Activated naive CD4-positive, alpha-beta T cell treated with anti-CD3 and anti-CD28 coated beads, Interleukin-2, amount 50 U/mL, for 24 hours (primary cell): Measurements from ENCODE around the gene RPL39.
"Not testable (repeated sequence)": the region's sequence is repeated elsewhere in the genome, so short reads cannot be mapped to it uniquely, and the experiment has no call there.

Source experiments
- H3K27ac Mint-ChIP-seq: one replicate; pipeline ENCODE4 v1.8.0; 2021; ENCODE audit warnings: mild to moderate bottlenecking, mixed read lengths
- H3K27me3 Mint-ChIP-seq: one replicate; pipeline ENCODE4 v1.8.0; 2021; ENCODE audit warnings: mixed read lengths
- H3K36me3 Mint-ChIP-seq: one replicate; pipeline ENCODE4 v1.8.0; 2021; ENCODE audit warnings: mixed read lengths
- H3K4me1 Mint-ChIP-seq: one replicate; pipeline ENCODE4 v1.8.0; 2021; ENCODE audit warnings: mixed read lengths
- H3K4me3 Mint-ChIP-seq: one replicate; pipeline ENCODE4 v1.8.0; 2021; ENCODE audit warnings: mild to moderate bottlenecking, mixed read lengths
- H3K9me3 Mint-ChIP-seq: one replicate; pipeline ENCODE4 v1.8.0; 2021; ENCODE audit warnings: mixed read lengths

RPL39 gene

DNA sequence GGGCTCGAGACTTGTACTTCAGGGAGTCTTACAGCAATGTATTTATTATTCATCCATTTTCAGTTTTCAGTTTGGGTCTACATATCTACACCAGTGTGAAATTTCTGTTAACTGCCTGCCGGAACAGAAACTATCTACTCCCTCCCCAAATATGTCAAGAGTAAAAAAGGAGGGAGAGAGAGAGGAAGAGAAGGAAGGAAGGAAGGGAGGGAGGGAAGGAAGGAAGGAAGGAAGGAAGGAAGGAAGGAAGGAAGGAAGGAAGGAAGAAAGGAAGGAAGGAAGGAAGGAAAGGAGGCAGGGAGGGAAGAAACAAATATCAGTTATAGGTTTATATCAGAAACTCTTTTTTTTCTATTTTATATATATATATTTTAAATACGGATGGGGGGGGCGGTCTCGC, 12.6 kb downstream of the RPL39 start:
- H3K27ac Mint-ChIP-seq = no peak overlapping the region
- H3K27me3 Mint-ChIP-seq = no peaks in the 10 kb centered on the region
- peaks cover 4% of the 10 kb centered on the region for H3K4me1 Mint-ChIP-seq
- H3K4me3 Mint-ChIP-seq = no peak overlapping the region
- H3K36me3 Mint-ChIP-seq = no peaks in the 10 kb centered on the region
- no peaks in the 10 kb centered on the region for H3K9me3 Mint-ChIP-seq

DNA sequence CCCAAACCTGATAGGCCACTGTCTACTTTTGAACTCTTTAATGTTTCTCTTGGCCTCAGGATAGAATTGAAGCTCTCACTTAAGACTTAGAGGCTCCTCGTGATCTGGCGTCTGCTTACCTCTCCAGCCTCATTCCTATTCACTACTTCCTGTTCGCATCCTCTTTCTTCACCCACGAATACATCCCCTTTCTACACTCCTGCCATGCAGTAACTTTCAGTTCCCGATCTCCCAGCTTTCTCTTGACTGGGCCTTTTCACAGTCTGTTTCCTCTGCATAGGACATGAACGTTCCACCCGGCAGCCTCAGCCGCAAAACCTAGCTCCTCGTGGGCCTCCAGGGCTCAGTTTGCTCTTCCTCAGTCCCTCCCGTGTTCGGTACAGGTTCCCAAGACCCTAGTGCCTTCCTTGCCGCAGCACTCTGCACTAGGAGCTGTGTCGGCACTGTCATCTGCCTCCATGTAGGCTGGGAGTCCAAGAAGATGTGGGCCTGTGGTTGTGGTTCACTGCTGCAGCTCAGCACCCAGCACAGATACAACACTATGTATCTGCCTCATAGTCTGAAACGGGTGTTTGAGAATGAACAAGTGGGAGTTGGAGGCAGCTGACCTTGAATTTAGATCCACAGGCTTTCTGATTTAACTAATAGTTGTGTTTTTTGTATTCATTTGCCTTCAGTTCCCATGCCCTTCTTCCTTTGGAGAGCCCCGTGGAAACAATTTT, 15.8 kb downstream of the RPL39 start:
- Mint-ChIP-seq H3K4me3 (no peak overlapping the region), H3K36me3 (peaks cover 2% of the 10 kb centered on the region), H3K27me3 (no peaks in the 10 kb centered on the region), H3K27ac (no peak overlapping the region), H3K4me1 (peaks cover 4% of the 10 kb centered on the region), H3K9me3 (no peaks in the 10 kb centered on the region)

DNA sequence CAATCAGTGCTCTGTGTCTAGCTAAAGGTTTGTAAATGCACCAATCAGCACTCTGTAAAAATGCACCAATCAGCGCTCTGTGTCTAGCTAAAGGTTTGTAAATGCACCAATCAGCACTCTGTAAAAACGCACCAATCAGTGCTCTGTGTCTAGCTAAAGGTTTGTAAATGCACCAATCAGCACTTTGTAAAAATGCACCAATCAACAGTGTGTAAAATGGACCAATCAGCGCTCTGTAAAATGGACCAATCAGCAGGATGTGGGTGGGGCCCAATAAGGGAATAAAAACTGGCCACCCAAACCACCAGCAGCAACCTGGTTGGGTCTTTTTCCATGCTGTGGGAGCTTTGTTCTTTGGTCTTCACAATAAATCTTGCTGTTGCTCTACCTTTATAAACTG, 22.0 kb downstream of the RPL39 start:
- H3K36me3 Mint-ChIP-seq, H3K27ac Mint-ChIP-seq, H3K4me3 Mint-ChIP-seq, H3K27me3 Mint-ChIP-seq, H3K4me1 Mint-ChIP-seq, H3K9me3 Mint-ChIP-seq: not testable (repeated sequence)

DNA sequence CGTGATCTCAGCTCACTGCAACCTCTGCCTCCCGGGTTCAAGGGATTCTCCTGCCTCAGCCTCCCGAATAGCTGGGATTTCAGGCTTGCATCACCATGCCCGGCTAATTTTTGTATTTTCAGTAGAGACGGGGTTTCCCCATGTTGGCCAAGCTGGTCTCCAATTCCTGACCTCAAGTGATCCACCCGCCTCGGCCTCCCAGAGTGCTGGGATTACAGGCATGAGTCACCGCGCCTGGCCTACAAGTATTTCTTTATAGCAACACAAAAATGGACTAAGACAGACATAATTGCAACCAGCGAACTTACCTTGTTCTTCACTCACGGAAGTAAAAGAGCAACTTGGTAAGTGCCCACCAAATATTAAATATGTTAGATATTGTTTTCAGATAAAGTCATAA, 23.0 kb downstream of the RPL39 start:
- not testable (repeated sequence) for H3K36me3 Mint-ChIP-seq, H3K4me3 Mint-ChIP-seq, H3K9me3 Mint-ChIP-seq, H3K4me1 Mint-ChIP-seq, H3K27ac Mint-ChIP-seq, H3K27me3 Mint-ChIP-seq

DNA sequence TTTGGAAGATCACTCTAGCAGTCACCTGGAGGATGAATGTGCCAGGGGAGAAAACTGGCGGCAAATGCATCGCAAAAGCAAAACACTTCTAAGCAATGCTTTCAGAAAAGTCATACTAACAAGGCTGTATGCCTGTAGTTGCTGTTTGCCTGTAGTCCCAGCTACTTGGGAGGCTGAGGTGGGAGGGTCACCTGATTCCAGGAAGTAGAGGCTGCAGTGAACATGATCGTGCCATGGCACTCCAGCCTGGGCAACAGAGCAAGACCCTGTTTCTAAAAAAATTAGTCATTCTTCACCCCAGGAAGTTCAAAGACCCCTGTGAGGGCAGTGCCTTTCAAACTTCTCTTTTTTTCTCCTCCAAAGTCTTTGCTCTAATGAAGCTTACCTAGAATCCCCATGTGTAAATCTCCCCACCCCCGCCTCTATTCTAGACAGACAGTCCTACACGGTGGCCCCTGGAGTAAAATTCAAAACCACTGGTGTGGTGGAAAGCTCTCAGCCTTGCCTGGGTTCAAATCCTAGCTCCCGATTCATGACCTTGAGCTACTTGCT, 27.5 kb downstream of the RPL39 start:
- H3K4me1 Mint-ChIP-seq = no peaks in the 10 kb centered on the region
- no peaks in the 10 kb centered on the region for H3K27me3 Mint-ChIP-seq
- H3K27ac Mint-ChIP-seq = no peak overlapping the region
- no peak overlapping the region for H3K4me3 Mint-ChIP-seq
- no peaks in the 10 kb centered on the region for H3K36me3 Mint-ChIP-seq
- H3K9me3 Mint-ChIP-seq = no peaks in the 10 kb centered on the region

DNA sequence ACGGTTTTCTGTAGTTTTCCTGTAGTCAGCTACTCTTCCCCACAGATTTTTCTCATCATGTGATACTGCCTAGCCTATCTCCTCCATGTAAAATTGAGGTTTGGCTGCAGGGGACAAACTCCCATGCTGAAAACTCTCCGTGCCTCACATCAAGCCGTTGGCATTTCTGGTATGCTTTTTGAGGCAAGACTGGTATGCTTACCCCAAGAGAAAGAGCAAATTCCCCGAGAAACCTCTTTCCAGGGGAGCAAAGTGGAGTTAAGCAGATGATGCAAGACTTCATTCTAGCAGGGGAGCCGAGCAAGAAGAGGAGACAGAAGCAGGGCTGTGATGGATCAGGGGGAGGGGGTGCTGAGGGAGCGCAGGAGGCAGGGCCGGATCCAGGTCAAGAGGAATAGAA, 28.2 kb downstream of the RPL39 start:
- Mint-ChIP-seq H3K36me3 (no peaks in the 10 kb centered on the region), H3K9me3 (no peaks in the 10 kb centered on the region), H3K4me1 (no peaks in the 10 kb centered on the region), H3K27me3 (no peaks in the 10 kb centered on the region), H3K27ac (no peak overlapping the region), H3K4me3 (no peak overlapping the region)

DNA sequence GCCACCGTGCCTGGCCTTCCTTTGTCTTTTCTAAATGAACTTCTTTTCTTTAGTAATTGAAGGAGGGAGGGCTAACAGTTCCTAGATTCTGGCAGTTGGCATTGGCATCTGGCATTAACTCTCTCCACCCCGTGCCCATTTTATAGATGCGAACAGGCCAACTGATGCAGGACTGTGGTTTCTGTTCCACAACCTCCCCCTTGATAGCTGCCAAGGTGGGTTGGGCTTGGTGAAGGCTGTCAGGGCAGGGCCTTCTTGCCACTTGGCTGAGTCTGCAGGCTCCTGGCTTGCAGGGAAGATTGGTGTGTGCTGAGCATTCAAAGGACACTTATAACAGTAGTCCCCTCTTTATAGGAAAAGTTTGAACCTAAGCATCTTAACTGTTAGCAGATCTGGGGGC, 28.7 kb downstream of the RPL39 start:
- Mint-ChIP-seq H3K4me3 (no peak overlapping the region), H3K27ac (no peak overlapping the region), H3K4me1 (peaks cover 2% of the 10 kb centered on the region), H3K9me3 (no peaks in the 10 kb centered on the region), H3K27me3 (no peaks in the 10 kb centered on the region), H3K36me3 (no peaks in the 10 kb centered on the region)

DNA sequence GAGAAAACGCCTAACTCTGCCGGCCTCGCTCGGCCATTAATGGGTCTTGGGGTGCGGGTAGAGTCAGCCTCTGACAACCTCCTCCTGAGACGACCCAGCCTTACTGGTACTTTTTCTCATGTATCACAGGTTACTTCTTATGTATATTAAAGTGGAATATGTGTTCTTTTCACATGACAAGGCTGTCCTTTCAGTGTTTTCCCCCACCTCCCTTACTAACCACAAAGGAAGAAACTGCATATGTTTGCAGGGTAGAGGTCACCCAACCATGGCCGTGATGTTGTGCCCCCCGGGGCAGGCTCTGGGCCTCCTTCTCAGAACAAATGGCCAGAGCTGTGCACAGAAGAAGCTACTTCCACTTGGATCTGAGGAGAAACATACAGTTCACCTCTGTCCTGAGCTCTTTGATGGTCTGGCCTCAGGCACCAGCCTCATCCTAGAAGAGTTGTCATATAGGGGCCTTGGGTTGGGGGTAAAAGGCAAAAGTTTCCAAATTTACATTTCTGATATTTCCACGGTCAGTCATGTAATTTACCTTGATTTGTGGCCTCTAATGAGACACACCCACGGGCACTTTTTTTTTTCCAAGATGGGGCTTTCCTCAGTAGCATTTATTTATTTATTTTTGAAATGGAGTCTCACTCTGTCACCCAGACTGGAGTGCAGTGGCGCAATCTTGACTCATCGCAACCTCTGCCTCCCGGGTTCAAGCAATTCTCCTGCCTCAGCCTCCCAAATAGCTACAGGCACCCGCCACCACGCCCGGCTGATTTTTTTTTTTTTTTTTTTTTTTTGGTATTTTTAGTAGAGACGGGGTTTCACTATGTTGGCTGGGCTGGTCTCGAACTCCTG, 31.2 kb downstream of the RPL39 start:
- H3K4me1 Mint-ChIP-seq = peaks cover 26% of the 10 kb centered on the region
- no peak overlapping the region for H3K27ac Mint-ChIP-seq
- H3K4me3 Mint-ChIP-seq = no peak overlapping the region

DNA sequence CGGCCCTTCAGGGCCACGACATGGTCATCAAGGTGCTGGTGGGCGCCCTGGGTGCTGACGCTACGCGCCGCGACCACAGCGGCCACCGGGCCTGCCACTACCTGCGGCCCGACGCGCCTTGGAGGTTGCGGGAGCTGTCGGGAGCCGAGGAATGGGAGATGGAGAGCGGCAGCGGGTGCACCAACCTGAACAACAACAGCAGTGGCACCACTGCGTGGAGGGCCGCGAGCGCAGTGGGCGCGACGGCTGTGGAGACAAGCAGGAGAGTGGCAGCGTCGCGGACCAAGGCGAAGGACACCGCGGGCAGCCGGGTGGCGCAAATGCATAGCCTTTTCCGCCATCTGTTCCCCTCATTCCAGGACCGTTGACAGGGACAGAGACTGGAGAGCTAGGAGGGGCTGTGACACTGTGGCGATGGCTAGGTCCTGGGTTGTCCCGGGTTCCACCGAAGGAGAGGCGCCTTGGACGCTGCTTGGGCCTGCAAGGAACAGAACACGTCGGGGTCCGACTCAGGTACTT, 32.1 kb downstream of the RPL39 start:
- Mint-ChIP-seq H3K36me3 (no peaks in the 10 kb centered on the region), H3K9me3 (no peaks in the 10 kb centered on the region), H3K27ac (no peak overlapping the region), H3K27me3 (no peaks in the 10 kb centered on the region), H3K4me1 (peaks cover 33% of the 10 kb centered on the region), H3K4me3 (peak overlapping the region; percentile 49)

More for the DNA sequence above, 31.2 kb downstream of the RPL39 start:
- no peaks in the 10 kb centered on the region for H3K36me3 Mint-ChIP-seq
- H3K9me3 Mint-ChIP-seq = no peaks in the 10 kb centered on the region
- H3K27me3 Mint-ChIP-seq = no peaks in the 10 kb centered on the region

DNA sequence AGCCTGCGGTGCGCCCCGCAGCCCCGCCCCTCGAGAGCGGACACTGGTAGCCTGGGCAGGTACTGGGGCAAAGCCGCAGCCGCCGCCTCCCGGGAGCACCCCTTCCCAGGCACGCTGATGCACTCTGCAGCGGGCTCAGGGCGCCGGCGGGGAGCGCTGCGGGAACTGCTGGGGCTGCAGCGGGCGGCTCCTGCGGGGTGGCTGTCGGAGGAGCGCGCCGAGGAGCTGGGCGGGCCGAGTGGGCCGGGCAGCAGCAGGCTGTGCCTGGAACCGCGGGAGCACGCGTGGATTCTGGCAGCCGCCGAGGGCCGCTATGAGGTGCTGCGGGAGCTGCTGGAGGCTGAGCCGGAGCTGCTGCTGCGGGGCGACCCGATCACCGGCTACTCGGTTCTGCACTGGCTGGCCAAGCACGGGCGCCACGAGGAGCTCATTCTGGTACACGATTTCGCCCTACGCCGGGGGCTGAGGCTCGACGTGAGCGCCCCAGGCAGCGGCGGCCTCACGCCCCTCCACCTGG, 32.6 kb downstream of the RPL39 start:
- Mint-ChIP-seq H3K4me1 (peaks cover 37% of the 10 kb centered on the region), H3K36me3 (no peaks in the 10 kb centered on the region), H3K27ac (no peak overlapping the region), H3K9me3 (no peaks in the 10 kb centered on the region), H3K4me3 (peak overlapping the region; percentile 49), H3K27me3 (no peaks in the 10 kb centered on the region)

DNA sequence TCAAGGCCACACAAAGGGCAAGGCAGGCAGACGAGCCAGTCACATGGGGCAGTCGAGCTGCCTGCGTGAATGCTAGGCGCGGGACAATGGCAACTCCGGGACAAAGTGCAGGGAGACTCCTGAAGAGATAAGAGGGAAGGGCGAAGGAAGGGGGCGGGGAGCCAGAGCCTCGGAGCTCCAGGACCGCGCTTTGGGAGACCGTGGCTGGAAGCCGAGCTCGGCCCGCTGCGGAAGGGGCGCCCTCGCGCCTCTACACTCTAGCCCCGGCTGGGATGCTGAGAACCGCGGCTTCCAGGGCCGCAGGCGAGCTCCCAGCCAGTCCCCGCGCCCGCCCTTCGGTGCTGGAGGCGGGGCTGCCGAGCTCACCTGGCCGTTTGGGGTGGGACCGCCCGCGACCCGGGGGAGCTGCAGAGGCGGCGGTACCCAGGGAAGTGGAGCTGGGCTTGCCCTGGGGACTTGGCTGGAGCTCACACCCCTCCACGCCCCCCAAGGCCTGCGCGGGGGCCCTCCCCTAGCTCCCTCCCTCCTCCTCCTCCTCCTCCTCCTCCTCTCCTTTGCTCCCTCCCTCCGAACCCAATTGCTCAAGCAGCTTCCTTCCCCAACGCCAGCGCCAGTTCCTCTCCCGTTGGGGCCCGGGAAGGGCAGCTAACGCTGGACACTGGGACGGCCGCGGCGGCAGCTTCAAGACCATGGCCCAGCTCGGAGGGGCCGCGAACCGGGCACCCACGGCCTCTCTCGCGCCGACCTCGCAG, 33.3 kb downstream of the RPL39 start, which contains the start of gene SOWAHD:
Gene SOWAHD (plus strand): TSS at position 610 of the 752 bp plus-strand sequence. CDS start 80 bp downstream, at position 690.
- H3K9me3 Mint-ChIP-seq = no peaks in the 10 kb centered on the region
- peak within 1 kb of the TSS; percentile 77 for H3K27ac Mint-ChIP-seq
- peak within 1 kb of the TSS; percentile 83 for H3K4me3 Mint-ChIP-seq
- peaks cover 38% of the 10 kb centered on the region for H3K4me1 Mint-ChIP-seq
- H3K27me3 Mint-ChIP-seq = no peaks in the 10 kb centered on the region
- H3K36me3 Mint-ChIP-seq = no peaks in the 10 kb centered on the region

DNA sequence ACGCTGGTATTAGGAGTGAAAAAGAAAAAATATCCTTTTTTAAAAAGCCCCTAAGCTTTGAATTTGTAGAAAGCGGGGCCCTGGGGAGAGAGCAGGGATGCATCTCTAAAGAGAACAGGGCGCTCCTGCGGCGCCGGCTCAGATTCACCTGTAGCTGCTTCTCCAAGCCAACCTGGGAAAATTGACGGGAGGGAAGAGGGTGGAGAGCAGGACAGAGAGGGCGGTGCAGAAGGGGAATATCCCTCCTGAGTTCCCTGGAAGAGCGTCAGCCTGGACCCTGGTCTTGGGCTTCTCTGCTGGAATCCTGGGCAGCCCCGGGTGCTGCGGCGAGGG, 33.8 kb downstream of the RPL39 start:
- Mint-ChIP-seq H3K27me3 (no peaks in the 10 kb centered on the region), H3K4me1 (peaks cover 38% of the 10 kb centered on the region), H3K36me3 (no peaks in the 10 kb centered on the region), H3K4me3 (peak overlapping the region; percentile 83), H3K27ac (peak overlapping the region; percentile 77), H3K9me3 (no peaks in the 10 kb centered on the region)

DNA sequence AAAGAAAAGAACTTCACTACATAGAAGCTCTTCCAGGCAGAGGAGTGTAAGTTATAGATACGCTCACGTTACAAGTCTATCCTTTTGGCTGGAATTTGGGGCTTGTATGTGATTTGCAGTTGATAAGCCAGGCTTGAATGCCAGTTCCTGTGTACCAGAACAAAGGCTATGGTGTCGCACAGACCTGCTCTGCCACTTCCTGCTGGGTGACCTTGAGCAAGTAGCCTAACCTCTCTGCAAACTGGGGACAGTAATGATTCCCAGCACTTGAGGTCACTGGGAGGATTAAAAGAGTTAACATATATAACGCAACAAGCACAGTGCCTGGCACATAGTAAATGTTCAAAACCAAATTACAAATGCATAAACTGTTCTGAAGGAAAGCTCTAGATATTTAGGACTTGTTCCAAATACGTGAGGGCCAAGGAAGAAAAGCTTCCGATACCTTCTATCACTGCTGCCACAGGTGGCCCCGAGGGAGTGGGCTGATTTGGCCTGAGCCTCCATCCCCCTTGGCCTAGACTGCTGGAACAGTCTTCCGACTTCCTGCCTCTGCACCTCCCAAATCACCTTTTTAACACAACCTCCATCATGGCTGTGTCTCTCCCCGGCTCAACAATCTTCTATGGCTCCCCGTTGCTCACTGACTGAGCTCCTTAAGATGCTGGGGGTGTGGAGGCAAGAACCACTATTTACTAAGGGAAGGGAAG, 34.3 kb downstream of the RPL39 start:
- Mint-ChIP-seq H3K36me3 (no peaks in the 10 kb centered on the region), H3K4me1 (peaks cover 38% of the 10 kb centered on the region), H3K9me3 (no peaks in the 10 kb centered on the region), H3K27me3 (no peaks in the 10 kb centered on the region), H3K27ac (peak overlapping the region; percentile 77), H3K4me3 (peak overlapping the region; percentile 83)

DNA sequence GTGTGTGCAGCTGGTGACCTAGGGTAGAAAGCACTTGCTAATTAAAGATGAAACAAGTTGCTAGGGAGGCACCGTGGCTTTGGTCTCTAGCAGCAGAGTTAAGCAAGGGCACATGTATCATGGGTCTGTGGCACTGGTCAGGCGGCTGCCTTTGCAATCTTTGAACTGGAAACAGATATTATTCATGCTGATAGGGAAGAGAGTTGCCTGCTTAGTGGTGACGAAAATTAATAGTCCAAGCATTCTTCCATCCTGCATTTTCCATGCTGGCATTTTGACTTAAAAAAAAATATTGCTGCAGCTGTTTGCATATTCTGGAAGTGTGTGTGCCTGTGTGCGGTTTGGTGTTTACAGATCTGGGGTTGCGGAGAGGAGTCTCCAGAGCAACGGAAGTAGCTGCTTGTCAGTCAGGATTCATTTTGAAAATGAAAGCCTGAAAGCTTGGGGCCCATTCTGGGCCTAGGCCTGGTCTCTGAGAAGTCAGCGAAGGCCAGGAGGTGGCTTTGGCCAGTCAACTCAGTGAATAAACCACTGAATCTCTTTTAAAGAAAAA, 35.4 kb downstream of the RPL39 start:
- Mint-ChIP-seq H3K4me3 (peak overlapping the region; percentile 76), H3K9me3 (no peaks in the 10 kb centered on the region), H3K36me3 (no peaks in the 10 kb centered on the region), H3K27ac (peak overlapping the region; percentile 77), H3K4me1 (peaks cover 42% of the 10 kb centered on the region), H3K27me3 (no peaks in the 10 kb centered on the region)
